GM12801 (cell line): ENCODE measurements around the gene MYO16.

Experiments
- TF ChIP-seq, protein P1 (sequence below): IDR thresholded peaks from one replicate; pipeline ENCODE4 v1.5.1; 2011; ENCODE audit warnings: control low read depth; ENCODE audit not compliant: insufficient read length; ENCODE audit errors: extremely low read depth

MYO16 gene

GRCh38 chr13:108632649-108633167 is 3.3 kb downstream of the MYO16 start:
- TF ChIP-seq, protein P1, sequence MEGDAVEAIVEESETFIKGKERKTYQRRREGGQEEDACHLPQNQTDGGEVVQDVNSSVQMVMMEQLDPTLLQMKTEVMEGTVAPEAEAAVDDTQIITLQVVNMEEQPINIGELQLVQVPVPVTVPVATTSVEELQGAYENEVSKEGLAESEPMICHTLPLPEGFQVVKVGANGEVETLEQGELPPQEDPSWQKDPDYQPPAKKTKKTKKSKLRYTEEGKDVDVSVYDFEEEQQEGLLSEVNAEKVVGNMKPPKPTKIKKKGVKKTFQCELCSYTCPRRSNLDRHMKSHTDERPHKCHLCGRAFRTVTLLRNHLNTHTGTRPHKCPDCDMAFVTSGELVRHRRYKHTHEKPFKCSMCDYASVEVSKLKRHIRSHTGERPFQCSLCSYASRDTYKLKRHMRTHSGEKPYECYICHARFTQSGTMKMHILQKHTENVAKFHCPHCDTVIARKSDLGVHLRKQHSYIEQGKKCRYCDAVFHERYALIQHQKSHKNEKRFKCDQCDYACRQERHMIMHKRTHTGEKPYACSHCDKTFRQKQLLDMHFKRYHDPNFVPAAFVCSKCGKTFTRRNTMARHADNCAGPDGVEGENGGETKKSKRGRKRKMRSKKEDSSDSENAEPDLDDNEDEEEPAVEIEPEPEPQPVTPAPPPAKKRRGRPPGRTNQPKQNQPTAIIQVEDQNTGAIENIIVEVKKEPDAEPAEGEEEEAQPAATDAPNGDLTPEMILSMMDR = no peak

- TF ChIP-seq, protein P1 = no peak
Observed at GRCh38 chr13:108638901-108639300, 9.5 kb downstream of the MYO16 start.

DNA sequence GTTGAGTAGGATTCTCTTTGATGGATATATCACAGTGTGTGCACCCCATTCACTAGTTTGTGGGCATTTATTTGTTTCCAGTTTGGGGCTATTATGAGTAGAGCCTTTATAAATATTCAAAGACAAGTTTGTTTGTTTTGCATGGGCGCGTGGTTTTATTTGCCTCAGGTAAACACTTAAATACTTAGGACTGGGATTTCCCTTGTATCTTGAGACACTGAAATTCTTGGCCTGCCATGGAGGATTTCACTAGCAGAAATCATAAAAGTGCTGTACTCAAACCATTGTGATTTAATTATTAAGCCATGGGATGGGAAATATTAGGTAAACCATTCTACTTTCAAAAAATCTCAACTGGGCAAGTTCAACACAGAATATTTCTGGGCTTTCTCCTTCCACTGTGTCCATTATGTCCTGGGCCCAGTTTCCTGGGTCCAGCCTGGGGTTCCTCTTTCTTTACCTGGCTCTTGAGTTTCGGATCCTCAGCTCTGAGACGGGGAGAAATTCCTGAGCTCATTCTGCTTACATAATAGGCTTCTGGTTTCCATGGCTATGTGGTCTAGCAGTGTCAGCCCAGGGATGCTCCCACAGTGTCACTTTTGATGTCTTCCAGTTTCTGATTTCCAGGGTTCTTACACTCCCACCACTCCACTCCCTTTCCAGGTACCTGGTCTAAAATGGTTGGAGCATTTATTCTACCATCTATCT is 14.4 kb downstream of the MYO16 start:
- TF ChIP-seq, protein P1 = no peak

GRCh38 chr13:108645376-108645775 is 16.0 kb downstream of the MYO16 start:
- TF ChIP-seq, protein P1 = no peak

DNA sequence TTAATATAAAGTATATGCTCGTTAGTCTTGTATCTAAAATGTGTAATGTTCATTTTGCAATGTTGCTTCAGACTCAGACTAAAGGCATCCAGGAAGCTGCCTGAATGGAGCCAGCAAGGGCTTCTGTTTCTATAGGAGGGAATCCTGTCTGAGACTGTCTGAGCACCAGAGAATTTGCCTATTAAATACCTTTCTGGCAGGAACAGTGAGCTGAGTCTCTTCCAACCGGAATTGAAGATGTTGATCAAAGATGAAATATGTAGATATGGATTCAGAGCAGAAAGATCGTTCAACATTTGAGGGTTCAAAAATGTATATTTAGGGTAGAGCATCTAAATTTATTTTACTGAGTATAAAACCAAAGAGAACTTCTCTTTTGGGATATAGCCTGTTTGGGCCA is 20.9 kb downstream of the MYO16 start:
- TF ChIP-seq, protein P1 = no peak

DNA sequence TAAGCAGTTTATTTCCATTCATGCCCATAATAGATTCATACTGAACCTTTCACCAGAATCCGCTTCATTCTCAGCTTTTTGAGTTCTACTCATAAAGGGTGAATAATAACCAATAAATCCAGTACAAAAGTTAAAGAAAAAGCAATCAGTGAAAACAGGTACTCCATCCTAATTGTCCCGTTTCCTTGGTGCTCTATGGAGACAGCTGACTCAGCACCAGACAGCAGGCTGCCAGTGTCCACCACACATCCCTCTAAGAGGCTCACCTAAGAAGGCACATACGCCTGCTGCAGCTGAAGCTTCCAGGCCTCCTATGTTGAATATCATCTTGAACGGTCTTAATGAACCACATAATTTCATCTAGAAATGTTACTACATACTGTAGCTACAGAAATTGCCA is 27.3 kb downstream of the MYO16 start:
- TF ChIP-seq, protein P1 = no peak

- TF ChIP-seq, protein P1 = no peak
Observed at GRCh38 chr13:108657519-108657918, 28.1 kb downstream of the MYO16 start.
